ENCODE results near the gene KLHL12. TPM values are rescaled to one million over a fixed set of nuclear protein-coding genes. Genes with fewer than 3 reads are reported as not detected.

KLHL12 gene
- total RNA-seq, 1 donor from 2014 or later = 24.9 TPM

- TF ChIP-seq CTCF (IDR thresholded peaks at IDR 0.05; ENCODE audit: insufficient read depth, low read depth, low read length) (no peak), EZH2 (IDR thresholded peaks at IDR 0.05; ENCODE audit: insufficient read depth, low read length) (no peak)
- H2AFZ ChIP-seq (ENCODE audit: low read depth, low read length) = no peak overlapping the region
- H3K79me2 ChIP-seq (ENCODE audit: insufficient read depth, low read length) = no peaks in the 10 kb centered on the region
- Mint-ChIP-seq H3K36me3 (ENCODE audit: low read depth, unreplicated experiment) (peaks cover 3% of the 10 kb centered on the region), H3K4me1 (ENCODE audit: low read depth, unreplicated experiment) (no peaks in the 10 kb centered on the region), H3K4me3 (ENCODE audit: unreplicated experiment) (no peak overlapping the region), H3K27me3 (ENCODE audit: low read depth, unreplicated experiment) (peaks cover 12% of the 10 kb centered on the region), H3K9me3 (ENCODE audit: unreplicated experiment) (peaks cover 5% of the 10 kb centered on the region), H3K27ac (ENCODE audit: unreplicated experiment) (no peak overlapping the region)
- DNase-seq (ENCODE audit: low read depth) (no peak), FAIRE-seq (no peak)
- H3K27me3 ChIP-seq (ENCODE audit: insufficient read depth, low read length) = no peaks in the 10 kb centered on the region
- no peak overlapping the region for H3K4me2 ChIP-seq (ENCODE audit: low read length)
- H3K27ac ChIP-seq (ENCODE audit: low read depth, low read length) = no peak overlapping the region
- no peak overlapping the region for H3K4me3 ChIP-seq (ENCODE audit: insufficient read depth, low read depth, low read length)
- H3K9me3 ChIP-seq (ENCODE audit: insufficient read depth, low read depth, low read length) = no peaks in the 10 kb centered on the region
- H3K36me3 ChIP-seq (ENCODE audit: insufficient read depth, low read length) = peaks cover 12% of the 10 kb centered on the region
- no peaks in the 10 kb centered on the region for H4K20me1 ChIP-seq (ENCODE audit: insufficient read depth, low read length)
- no peaks in the 10 kb centered on the region for H3K4me1 ChIP-seq (ENCODE audit: insufficient read depth, low read length)
- H3K9ac ChIP-seq (ENCODE audit: low read length) = no peak overlapping the region
Observed at GRCh38 chr1:202935844-202936243, 8.8 kb upstream of the KLHL12 start.

GRCh38 chr1:202934755-202935154 is 7.7 kb upstream of the KLHL12 start:
- no peak overlapping the region for H3K4me3 Mint-ChIP-seq (ENCODE audit: unreplicated experiment)

More at GRCh38 chr1:202934755-202935154, 7.7 kb upstream of the KLHL12 start:
- FAIRE-seq (no peak), DNase-seq (ENCODE audit: low read depth) (no peak)
- no peaks in the 10 kb centered on the region for H3K4me1 ChIP-seq (ENCODE audit: insufficient read depth, low read length)
- no peaks in the 10 kb centered on the region for H3K79me2 ChIP-seq (ENCODE audit: insufficient read depth, low read length)
- Mint-ChIP-seq H3K27me3 (ENCODE audit: low read depth, unreplicated experiment) (peaks cover 15% of the 10 kb centered on the region), H3K36me3 (ENCODE audit: low read depth, unreplicated experiment) (peaks cover 2% of the 10 kb centered on the region), H3K27ac (ENCODE audit: unreplicated experiment) (no peak overlapping the region), H3K9me3 (ENCODE audit: unreplicated experiment) (peaks cover 5% of the 10 kb centered on the region), H3K4me1 (ENCODE audit: low read depth, unreplicated experiment) (no peaks in the 10 kb centered on the region)
- H3K36me3 ChIP-seq (ENCODE audit: insufficient read depth, low read length) = peaks cover 7% of the 10 kb centered on the region
- no peak overlapping the region for H3K9ac ChIP-seq (ENCODE audit: low read length)
- H3K27me3 ChIP-seq (ENCODE audit: insufficient read depth, low read length) = no peaks in the 10 kb centered on the region
- no peak overlapping the region for H2AFZ ChIP-seq (ENCODE audit: low read depth, low read length)
- H3K27ac ChIP-seq (ENCODE audit: low read depth, low read length) = no peak overlapping the region
- no peak overlapping the region for H3K4me2 ChIP-seq (ENCODE audit: low read length)
- TF ChIP-seq CTCF (IDR thresholded peaks at IDR 0.05; ENCODE audit: insufficient read depth, low read depth, low read length) = no peak
- TF ChIP-seq EZH2 (IDR thresholded peaks at IDR 0.05; ENCODE audit: insufficient read depth, low read length) = no peak
- no peaks in the 10 kb centered on the region for H3K9me3 ChIP-seq (ENCODE audit: insufficient read depth, low read depth, low read length)
- no peaks in the 10 kb centered on the region for H4K20me1 ChIP-seq (ENCODE audit: insufficient read depth, low read length)
- H3K4me3 ChIP-seq (ENCODE audit: insufficient read depth, low read depth, low read length) = no peak overlapping the region

All from astrocyte (in vitro differentiated cells and primary cell).